Uterus (tissue), 4 donors: ENCODE results near the gene UNC119. TPM values are rescaled to one million over a fixed set of nuclear protein-coding genes. Genes with fewer than 3 reads are reported as not detected.

Source experiments
- DNase-seq, 2 donors: peaks; one replicate each; pipeline ENCODE4 v3.0.0-alpha.2; 2019 to 2020
- H3K27ac ChIP-seq, 2 donors: fragments of 200-600 bp; sonication (generic); 1 replicate in 1 of 2; 2 replicates in 1 of 2; pipeline ENCODE4 v1.5.1; 2016 to 2018
- H3K27me3 ChIP-seq, 2 donors: fragments of 200-600 bp; sonication (generic); one replicate each; pipeline ENCODE4 v1.5.1; 2018 to 2019; ENCODE audit warnings: control low read depth in 1 of 2
- H3K36me3 ChIP-seq, 2 donors: fragments of 200-600 bp; sonication (generic); one replicate each; pipeline ENCODE4 v1.5.1; 2019; ENCODE audit warnings: control low read depth in 1 of 2
- H3K4me1 ChIP-seq, 2 donors: fragments of 200-600 bp; sonication (generic); one replicate each; pipeline ENCODE4 v1.5.1; 2018 to 2019; ENCODE audit warnings: control low read depth in 1 of 2
- H3K4me3 ChIP-seq, 2 donors: fragments of 200-600 bp; sonication (generic); 1 replicate in 1 of 2; 2 replicates in 1 of 2; pipeline ENCODE4 v1.5.1; 2018 to 2019; ENCODE audit warnings: mild to moderate bottlenecking in 1 of 2
- H3K9me3 ChIP-seq, 2 donors: fragments of 200-600 bp; sonication (generic); one replicate each; pipeline ENCODE4 v1.5.1; 2019; ENCODE audit warnings: control low read depth in 1 of 2
- CTCF ChIP-seq, 4 experiments: fragments of 200-600 bp in 2 of 4; fragments of 450-650 bp in 2 of 4; sonication (generic) in 2 of 4; IDR thresholded peaks; one replicate each; pipeline ENCODE4 v1.5.1; 2016 to 2019; ENCODE audit warnings: antibody characterized with exemption in 4 of 4, mild to moderate bottlenecking in 2 of 4, moderate library complexity in 1 of 4
- POLR2A ChIP-seq, 2 donors: fragments of 450-650 bp; IDR thresholded peaks; one replicate each; pipeline ENCODE4 v1.6.1; 2016; ENCODE audit warnings: antibody characterized with exemption in 2 of 2, mild to moderate bottlenecking in 1 of 2, moderate library complexity in 1 of 2
- intact Hi-C: fragments of 100-400 bp; cut with DNase I; formaldehyde crosslinking; loops from one replicate; pipeline ENCODE4 v1.15.1; 2023; ENCODE audit warnings: low total_unique reads
- total RNA-seq, 4 donors: library from RNA; depleted of rRNA in 3 of 4; stranded (reverse); fragments of >200 nt in 3 of 4; gene quantifications; one replicate each; pipeline versions ENCODE4 v1.1.0 to v1.2.4, GENCODE V29; 2014 to 2023
- donor health status: DM: yes; HTN: yes; CAD: no.

The UNC119 gene
- total RNA-seq, 4 donors from 2014 or later: 4.1 to 28.5 (median 21.6) TPM

- Histone ChIP-seq H3K36me3 (no peaks in the 10 kb centered on the region), H3K4me3 (peak overlapping the region; percentile 44 to 83), H3K4me1 (peaks cover 0 to 4% of the 10 kb centered on the region in 2 donors), H3K27ac (peak overlapping the region; percentile 20 to 75), H3K27me3 (no peaks in the 10 kb centered on the region), H3K9me3 (no peaks in the 10 kb centered on the region)
- DNase-seq: no peak
- no peak for TF ChIP-seq POLR2A (IDR thresholded peaks at IDR 0.05)
- TF ChIP-seq CTCF (IDR thresholded peaks at IDR 0.05): no peak
- intact Hi-C loops: no loop called here
Measured at GRCh38 chr17:28551421-28552175, 826 bp downstream of the UNC119 start.

- TF ChIP-seq POLR2A (IDR thresholded peaks at IDR 0.05) (no peak), CTCF (IDR thresholded peaks at IDR 0.05) (no peak)
- DNase-seq: no peak
- no peaks in the 10 kb centered on the region for H3K27me3 ChIP-seq
- intact Hi-C loops: no loop called here
- no peak overlapping the region for H3K27ac ChIP-seq
- H3K9me3 ChIP-seq: no peaks in the 10 kb centered on the region
- no peaks in the 10 kb centered on the region for H3K36me3 ChIP-seq
- H3K4me3 ChIP-seq: no peak overlapping the region
- peaks cover 0 to 4% of the 10 kb centered on the region in 2 donors for H3K4me1 ChIP-seq
Measured at GRCh38 chr17:28550858-28551257, 1.6 kb downstream of the UNC119 start.

- no peaks in the 10 kb centered on the region for H3K36me3 ChIP-seq
- H3K4me3 ChIP-seq: no peak overlapping the region
- no peak overlapping the region for H3K27ac ChIP-seq
- no peak for TF ChIP-seq CTCF (IDR thresholded peaks at IDR 0.05)
- no peak for TF ChIP-seq POLR2A (IDR thresholded peaks at IDR 0.05)
- no peak for DNase-seq
- H3K9me3 ChIP-seq: no peaks in the 10 kb centered on the region
- H3K27me3 ChIP-seq: no peaks in the 10 kb centered on the region
- H3K4me1 ChIP-seq: peaks cover 0 to 4% of the 10 kb centered on the region in 2 donors
- intact Hi-C loops: loop anchor here (10.0 kb wide), 1 partner anchor 65 kb away; the partner anchor contains the start of gene RSKR
Measured at GRCh38 chr17:28549236-28550132, 2.9 kb downstream of the UNC119 start.

GRCh38 chr17:28548417-28549130 is 3.9 kb downstream of the UNC119 start:
- no peak for DNase-seq
- Histone ChIP-seq H3K9me3 (no peaks in the 10 kb centered on the region), H3K36me3 (no peaks in the 10 kb centered on the region), H3K4me1 (peaks cover 0 to 4% of the 10 kb centered on the region in 2 donors), H3K27me3 (no peaks in the 10 kb centered on the region), H3K27ac (no peak overlapping the region), H3K4me3 (no peak overlapping the region)
- TF ChIP-seq POLR2A (IDR thresholded peaks at IDR 0.05) (no peak), CTCF (IDR thresholded peaks at IDR 0.05) (no peak)
- intact Hi-C loops: loop anchor here (10.0 kb wide), 1 partner anchor 66 kb away; the partner anchor contains the start of gene RSKR
